Fibroblast of skin of right biceps (primary cell): Measurements from ENCODE around the gene NAIF1.
"Not testable (repeated sequence)": the region's sequence is repeated elsewhere in the genome, so short reads cannot be mapped to it uniquely, and the experiment has no call there.

Experiments
- DNase-seq: peaks from one replicate; pipeline ENCODE4 v3.0.0-alpha.2; 2013

NAIF1 gene

GRCh38 chr9:128024761-128025308 lies 42.3 kb downstream of the NAIF1 start:
- no peak for DNase-seq

- not testable (repeated sequence) for DNase-seq
These were observed 43.4 kb downstream of the NAIF1 start for GRCh38 chr9:128023671-128024070.

- DNase-seq = no peak
These were observed 44.2 kb downstream of the NAIF1 start for GRCh38 chr9:128022886-128023285.

GRCh38 chr9:128021098-128021497 lies 46.0 kb downstream of the NAIF1 start:
- DNase-seq = no peak

- DNase-seq = no peak
These were observed 46.4 kb downstream of the NAIF1 start for GRCh38 chr9:128020692-128021091.

GRCh38 chr9:128015696-128016095 lies 51.4 kb downstream of the NAIF1 start:
- no peak for DNase-seq
